SK-N-SH (cell line): Measurements from ENCODE around the gene CHL1. TPM values are rescaled to one million over a fixed set of nuclear protein-coding genes. Genes with fewer than 3 reads are reported as not detected.

Source experiments
- CTCF ChIA-PET: fragments of 300-600, 350-600 bp; formaldehyde crosslinking; extraction: SDS; loops from one replicate; lab custom pipeline; 2021; lab: Yijun Ruan, JAX
- POLR2A ChIA-PET: fragments of 350-600 bp; sonication (Branson Sonifier 250); formaldehyde crosslinking; extraction: SDS; loops from one replicate; lab custom pipeline; 2020; ENCODE audit warnings: antibody characterized with exemption, inconsistent platforms; lab: Yijun Ruan, JAX
- DNase-seq: peaks from one replicate; pipeline ENCODE4 v3.0.0; 2012
- H2AFZ ChIP-seq: fragments of 200-600 bp; sonication (generic); 2 replicates; pipeline ENCODE4 v1.8.1; 2016; ENCODE audit warnings: antibody characterized with exemption, mild to moderate bottlenecking, low read depth
- H3F3A ChIP-seq: fragments of 200-600 bp; sonication (generic); replicated peaks from 2 replicates; pipeline ENCODE3; 2016; ENCODE audit warnings: antibody characterized with exemption, mild to moderate bottlenecking; ENCODE audit not compliant: insufficient read depth
- H3K27ac ChIP-seq, 2 experiments: fragments of 200-500 bp in 1 of 2; fragments of 200-600 bp in 1 of 2; sonication (Bioruptor generic) in 1 of 2; sonication (generic), shearing (Covaris generic) in 1 of 2; 2 replicates each; pipeline versions ENCODE4 v1.5.1 to v1.6.1; 2014 to 2016; ENCODE audit warnings: low read depth in 2 of 2, inconsistent platforms in 1 of 2, low read length in 1 of 2, mild to moderate bottlenecking in 1 of 2, mixed read lengths in 1 of 2
- H3K27me3 ChIP-seq: fragments of 200-600 bp; sonication (generic), shearing (Covaris generic); 2 replicates; pipeline ENCODE4 v1.6.1; 2016; ENCODE audit warnings: mixed run types; ENCODE audit not compliant: insufficient read depth
- H3K36me3 ChIP-seq, 2 experiments: fragments of 200-500 bp in 1 of 2; fragments of 200-600 bp in 1 of 2; sonication (Bioruptor generic) in 1 of 2; sonication (generic) in 1 of 2; replicated peaks in 1 of 2; 2 replicates each; pipeline versions ENCODE3 to v1.5.1; 2014 to 2016; ENCODE audit warnings: low read length in 1 of 2, mild to moderate bottlenecking in 1 of 2; ENCODE audit not compliant: insufficient read depth in 2 of 2, control insufficient read depth in 1 of 2
- H3K4me1 ChIP-seq, 2 experiments: fragments of 200-500 bp in 1 of 2; fragments of 200-600 bp in 1 of 2; sonication (Bioruptor generic) in 1 of 2; sonication (generic), shearing (Covaris generic) in 1 of 2; 2 replicates each; pipeline versions ENCODE4 v1.5.1 to v1.6.1; 2014 to 2016; ENCODE audit warnings: low read depth in 1 of 2, low read length in 1 of 2, mixed run types in 1 of 2; ENCODE audit not compliant: insufficient read depth in 2 of 2, control insufficient read depth in 1 of 2
- H3K4me2 ChIP-seq: fragments of 200-600 bp; sonication (generic), shearing (Covaris generic); 2 replicates; pipeline ENCODE4 v1.6.1; 2017; ENCODE audit warnings: mixed run types
- H3K4me3 ChIP-seq, 2 experiments: fragments of 200-500 bp in 1 of 2; fragments of 200-600 bp in 1 of 2; sonication (Bioruptor generic) in 1 of 2; sonication (generic), shearing (Covaris generic) in 1 of 2; 2 replicates each; pipeline versions ENCODE4 v1.5.1 to v1.8.1; 2014 to 2016; ENCODE audit warnings: low read depth in 2 of 2, inconsistent platforms in 1 of 2, low read length in 1 of 2, mild to moderate bottlenecking in 1 of 2, mixed read lengths in 1 of 2, moderate library complexity in 1 of 2
- H3K79me2 ChIP-seq: fragments of 200-600 bp; sonication (generic); 2 replicates; pipeline ENCODE4 v1.8.1; 2017; ENCODE audit warnings: mild to moderate bottlenecking; ENCODE audit not compliant: insufficient read depth
- H3K9ac ChIP-seq: fragments of 200-600 bp; sonication (generic); 2 replicates; pipeline ENCODE4 v1.6.1; 2017; ENCODE audit warnings: mixed run types
- H3K9me2 ChIP-seq: fragments of 200-600 bp; sonication (generic); 2 replicates; pipeline ENCODE4 v1.6.1; 2017; ENCODE audit warnings: mixed run types
- H3K9me3 ChIP-seq: fragments of 200-600 bp; sonication (generic); 2 replicates; pipeline ENCODE4 v1.6.1; 2017; ENCODE audit warnings: mixed run types, mild to moderate bottlenecking, moderate library complexity
- H4K20me1 ChIP-seq: fragments of 200-600 bp; sonication (generic); 2 replicates; pipeline ENCODE4 v1.6.1; 2017; ENCODE audit warnings: mild to moderate bottlenecking, mixed run types; ENCODE audit not compliant: insufficient read depth
- ELF1 ChIP-seq: IDR thresholded peaks from 2 replicates; pipeline ENCODE4 v1.4.0; 2012
- EZH2phosphoT487 ChIP-seq: fragments of 200-600 bp; sonication (generic); IDR thresholded peaks from 2 replicates; pipeline ENCODE4 v1.6.1; 2017; ENCODE audit warnings: low read depth, mixed run types, mild to moderate bottlenecking, antibody characterized with exemption, moderate library complexity, borderline replicate concordance
- FOSL2 ChIP-seq: IDR thresholded peaks from 2 replicates; pipeline ENCODE4 v1.4.0; 2012; ENCODE audit warnings: low read depth, mild to moderate bottlenecking, moderate library complexity, borderline replicate concordance
- FOXJ3 ChIP-seq: sonication (generic); formaldehyde crosslinking; IDR thresholded peaks from 2 replicates; pipeline ENCODE4 v1.5.1; 2020; ENCODE audit warnings: mild to moderate bottlenecking, missing genetic modification reagents
- FOXM1 ChIP-seq: IDR thresholded peaks from 2 replicates; pipeline ENCODE4 v1.4.0; 2012; ENCODE audit warnings: low read depth, mild to moderate bottlenecking
- GATA2 ChIP-seq: sonication (generic); formaldehyde crosslinking; IDR thresholded peaks from 2 replicates; pipeline ENCODE4 v1.5.0; 2020; ENCODE audit warnings: mild to moderate bottlenecking, missing genetic modification reagents
- IRF3 ChIP-seq: fragments of 150-350 bp; IDR thresholded peaks from 2 replicates; pipeline ENCODE4 v1.6.1; 2016; ENCODE audit warnings: mild to moderate bottlenecking, low read depth, low read length
- JUND ChIP-seq: IDR thresholded peaks from 2 replicates; pipeline ENCODE4 v1.4.0; 2012
- MXI1 ChIP-seq: IDR thresholded peaks from 2 replicates; pipeline ENCODE4 v1.6.1; 2012; ENCODE audit warnings: mild to moderate bottlenecking, low read depth, low read length, improper control_type of control experiment
- PBX3 ChIP-seq: IDR thresholded peaks from 2 replicates; pipeline ENCODE4; 2012
- RAD21 ChIP-seq: IDR thresholded peaks from 2 replicates; pipeline ENCODE4 v1.6.1; 2012; ENCODE audit warnings: mild to moderate bottlenecking, low read length
- RCOR1 ChIP-seq: fragments of 150-350 bp; IDR thresholded peaks from 2 replicates; pipeline ENCODE4 v1.6.1; 2017; ENCODE audit warnings: antibody characterized with exemption, low read length
- REST ChIP-seq: IDR thresholded peaks from 2 replicates; pipeline ENCODE4 v1.6.1; 2012; ENCODE audit warnings: mild to moderate bottlenecking, low read depth, low read length, moderate library complexity
- RFX5 ChIP-seq: IDR thresholded peaks from 2 replicates; pipeline ENCODE4 v1.6.1; 2012; ENCODE audit warnings: mild to moderate bottlenecking, improper control_type of control experiment, low read length
- SIN3A ChIP-seq: IDR thresholded peaks from 2 replicates; pipeline ENCODE4 v1.6.1; 2012; ENCODE audit warnings: low read depth, mild to moderate bottlenecking, low read length, moderate library complexity, borderline replicate concordance
- TAF1 ChIP-seq: IDR thresholded peaks from 2 replicates; pipeline ENCODE4 v1.6.1; 2012; ENCODE audit warnings: low read depth, mild to moderate bottlenecking, low read length, moderate library complexity, borderline replicate concordance
- YY1 ChIP-seq: IDR thresholded peaks from 2 replicates; pipeline ENCODE4 v1.4.0; 2012; ENCODE audit warnings: low read depth, mild to moderate bottlenecking
- WGBS: methylation state at CpG from one replicate; pipeline ENCODE4 v1.1.6; 2017; ENCODE audit warnings: low lambda C conversion rate; 5-methylcytosine and 5-hydroxymethylcytosine counted together
- polyA plus RNA-seq, 3 experiments: library from polyadenylated mRNA; depleted of rRNA; stranded (reverse); fragments of >200 nt; gene quantifications; 2 replicates each; pipeline ENCODE4 v1.2.3, GENCODE V29; 2012

Gene CHL1
- polyA plus RNA-seq, 1 of the 3 experiments (the other 2 are of a cell fraction), result not detected

GRCh38 chr3:228442-229182 is 32.0 kb downstream of the CHL1 start:
- Histone ChIP-seq H3K4me2 (no peak overlapping the region), H2AFZ (no peak overlapping the region), H3K4me3 (no peak overlapping the region), H3K9ac (no peak overlapping the region), H3F3A (no peaks in the 10 kb centered on the region), H3K9me2 (no peaks in the 10 kb centered on the region), H3K4me1 (no peaks in the 10 kb centered on the region), H3K9me3 (no peaks in the 10 kb centered on the region; the same call in 1 of the 2 replicates), H3K36me3 (no peaks in the 10 kb centered on the region), H3K79me2 (no peaks in the 10 kb centered on the region), H3K27me3 (no peaks in the 10 kb centered on the region), H3K27ac (no peak overlapping the region), H4K20me1 (no peaks in the 10 kb centered on the region)
- DNase-seq, result no peak
- ChIA-PET CTCF (no interaction called here), POLR2A (no interaction called here)
- TF ChIP-seq FOXJ3 (no peak), JUND (no peak), GATA2 (CRISPR knock-in tag) (no peak), RAD21 (no peak), YY1 (no peak), SIN3A (no peak), FOXM1 (no peak), RCOR1 (no peak), PBX3 (no peak), ELF1 (no peak), IRF3 (no peak), REST (no peak), EZH2phosphoT487 (no peak), MXI1 (no peak), RFX5 (no peak), FOSL2 (no peak), TAF1 (no peak)
- 42% methylated on average over 3 of the region's 3 CpGs for WGBS
